CD14-positive monocyte (primary cell): ENCODE measurements around the gene LACTB. TPM values are rescaled to one million over a fixed set of nuclear protein-coding genes. Genes with fewer than 3 reads are reported as not detected.

Source experiments
- DNase-seq, 3 donors: peaks; one replicate each; pipeline ENCODE4 v3.0.0-alpha.2; 2011 to 2022
- H2AFZ ChIP-seq: 2 replicates; pipeline ENCODE4 v1.6.0; 2012; ENCODE audit warnings: mild to moderate bottlenecking, low read depth, low read length, inconsistent platforms; ENCODE audit not compliant: insufficient read depth, poor library complexity, severe bottlenecking
- H3K27ac ChIP-seq, 2 donors: 1 replicate in 1 of 2; 2 replicates in 1 of 2; pipeline ENCODE4 v1.5.1; 2012 to 2013; ENCODE audit warnings: low read length in 2 of 2, control low read depth in 1 of 2, inconsistent platforms in 1 of 2, low read depth in 1 of 2, mild to moderate bottlenecking in 1 of 2
- H3K27me3 ChIP-seq, 2 donors: one replicate each; pipeline versions ENCODE4 v1.6.0 to v1.6.1; 2011 to 2013; ENCODE audit warnings: low read length in 2 of 2; ENCODE audit not compliant: control insufficient read depth in 2 of 2, insufficient read depth in 2 of 2
- H3K36me3 ChIP-seq, 2 donors: replicated peaks in 1 of 2; 1 replicate in 1 of 2; 2 replicates in 1 of 2; pipeline versions ENCODE4 v1.5.1 to v1.6.1; 2012 to 2013; ENCODE audit warnings: low read length in 2 of 2, control low read depth in 1 of 2, inconsistent platforms in 1 of 2, mild to moderate bottlenecking in 1 of 2; ENCODE audit not compliant: insufficient read depth in 2 of 2, control insufficient read depth in 1 of 2
- H3K4me1 ChIP-seq, 2 donors: 1 replicate in 1 of 2; 2 replicates in 1 of 2; pipeline versions ENCODE4 v1.5.1 to v1.6.1; 2012 to 2013; ENCODE audit warnings: low read length in 2 of 2, control low read depth in 1 of 2, inconsistent platforms in 1 of 2, mild to moderate bottlenecking in 1 of 2, moderate library complexity in 1 of 2; ENCODE audit not compliant: insufficient read depth in 2 of 2, control insufficient read depth in 1 of 2
- H3K4me2 ChIP-seq: replicated peaks from 2 replicates; pipeline ENCODE3; 2012; ENCODE audit warnings: low read length, moderate library complexity, mild to moderate bottlenecking; ENCODE audit not compliant: poor library complexity, severe bottlenecking; ENCODE audit errors: extremely low read depth
- H3K4me3 ChIP-seq, 3 experiments: fragments of 200-600 bp in 1 of 3; sonication (generic) in 1 of 3; replicated peaks in 1 of 3; 1 replicate in 2 of 3; 2 replicates in 1 of 3; pipeline ENCODE4 v1.5.1; 2011 to 2013; ENCODE audit warnings: low read length in 3 of 3, mild to moderate bottlenecking in 3 of 3, control low read depth in 2 of 3, low read depth in 2 of 3, inconsistent platforms in 1 of 3, moderate library complexity in 1 of 3
- H3K79me2 ChIP-seq: 2 replicates; pipeline ENCODE4 v1.6.0; 2012; ENCODE audit warnings: mild to moderate bottlenecking, control low read depth, inconsistent platforms, low read length, moderate library complexity; ENCODE audit not compliant: insufficient read depth
- H3K9ac ChIP-seq: 2 replicates; pipeline ENCODE4 v1.6.0; 2017; ENCODE audit warnings: low read length, mild to moderate bottlenecking; ENCODE audit not compliant: insufficient read depth, poor library complexity, severe bottlenecking
- H3K9me3 ChIP-seq, 2 donors: replicated peaks in 1 of 2; 1 replicate in 1 of 2; 2 replicates in 1 of 2; pipeline versions ENCODE4 v1.5.1 to v1.6.1; 2012 to 2013; ENCODE audit warnings: low read length in 2 of 2, control low read depth in 1 of 2; ENCODE audit not compliant: control insufficient read depth in 1 of 2, insufficient read depth in 1 of 2
- H4K20me1 ChIP-seq: 2 replicates; pipeline ENCODE4 v1.6.0; 2012; ENCODE audit warnings: mild to moderate bottlenecking, low read length, control low read depth, moderate library complexity; ENCODE audit not compliant: insufficient read depth
- H3K27ac Mint-ChIP-seq, 7 donors: one replicate each; pipeline ENCODE4 v1.8.0; 2020; ENCODE audit warnings: mild to moderate bottlenecking in 7 of 7, mixed read lengths in 7 of 7, moderate library complexity in 6 of 7, inconsistent platforms in 2 of 7
- H3K27me3 Mint-ChIP-seq, 3 donors: one replicate each; pipeline ENCODE4 v1.8.0; 2021 to 2022; ENCODE audit warnings: low read depth in 3 of 3, mild to moderate bottlenecking in 3 of 3, mixed read lengths in 3 of 3, moderate library complexity in 3 of 3, inconsistent platforms in 1 of 3
- H3K36me3 Mint-ChIP-seq, 2 donors: one replicate each; pipeline ENCODE4 v1.8.0; 2020; ENCODE audit warnings: mixed read lengths in 2 of 2, inconsistent platforms in 1 of 2, mild to moderate bottlenecking in 1 of 2
- H3K4me1 Mint-ChIP-seq: one replicate; pipeline ENCODE4 v1.8.0; 2020; ENCODE audit warnings: mild to moderate bottlenecking, mixed read lengths
- H3K4me3 Mint-ChIP-seq, 2 donors: one replicate each; pipeline ENCODE4 v1.8.0; 2020; ENCODE audit warnings: mild to moderate bottlenecking in 2 of 2, mixed read lengths in 2 of 2, moderate library complexity in 1 of 2
- H3K9me3 Mint-ChIP-seq, 7 donors: one replicate each; pipeline ENCODE4 v1.8.0; 2020 to 2022; ENCODE audit warnings: mixed read lengths in 7 of 7, mild to moderate bottlenecking in 6 of 7, moderate library complexity in 6 of 7, inconsistent platforms in 2 of 7
- CTCF ChIP-seq: fragments of 200-600 bp; IDR thresholded peaks from one replicate; pipeline ENCODE4 v1.8.0; 2022; ENCODE audit warnings: antibody characterized with exemption, mild to moderate bottlenecking
- WGBS: methylation state at CpG from one replicate; pipeline ENCODE4 v1.1.5; 2013; ENCODE audit warnings: missing lambda C conversion rate; ENCODE audit not compliant: insufficient coverage; 5-methylcytosine and 5-hydroxymethylcytosine counted together
- intact Hi-C, 2 donors: fragments of 100-400 bp; cut with micrococcal nuclease; formaldehyde crosslinking; loops; one replicate each; pipeline versions ENCODE4 v1.15.0 to v1.15.1; 2023
- polyA plus RNA-seq, 3 donors: library from polyadenylated mRNA; depleted of rRNA in 1 of 3; unstranded in 2 of 3; stranded (reverse) in 1 of 3; fragments of 300-500 nt in 2 of 3; fragments of >200 nt in 1 of 3; fragmentation: Illumina TruSeq in 2 of 3; gene quantifications; 1 replicate in 2 of 3; 2 replicates in 1 of 3; pipeline ENCODE4 v1.2.3, GENCODE V29; 2012 to 2021

Gene LACTB
- polyA plus RNA-seq, 3 donors: 18.5 to 59.3 (median 40.4) TPM

GRCh38 chr15:63072809-63073277 is 48.8 kb upstream of the LACTB start:
- Histone ChIP-seq H3K4me1 (no peaks in the 10 kb centered on the region), H4K20me1 (no peaks in the 10 kb centered on the region), H3K4me2 (no peak overlapping the region), H3K27ac (no peak overlapping the region), H3K9ac (no peak overlapping the region), H3K36me3 (no peaks in the 10 kb centered on the region), H2AFZ (no peak overlapping the region), H3K27me3 (no peaks in the 10 kb centered on the region), H3K79me2 (no peaks in the 10 kb centered on the region), H3K4me3 (no peak overlapping the region), H3K9me3 (no peaks in the 10 kb centered on the region)
- Mint-ChIP-seq H3K4me3 (no peak overlapping the region), H3K27me3 (peaks cover 0 to 11% (median 6%) of the 10 kb centered on the region in 3 donors), H3K4me1 (peaks cover 6% of the 10 kb centered on the region), H3K9me3 (no peaks in the 10 kb centered on the region), H3K36me3 (peaks cover 6 to 12% of the 10 kb centered on the region in 2 donors), H3K27ac (no peak overlapping the region)
- DNase-seq: no peak
- intact Hi-C loops: no loop called here
- no peak for TF ChIP-seq CTCF
- 96% methylated on average over 8 of the region's 9 CpGs for WGBS

- peaks cover 0 to 11% (median 6%) of the 10 kb centered on the region in 3 donors for H3K27me3 Mint-ChIP-seq
- H3K27ac ChIP-seq: no peak overlapping the region
- no peaks in the 10 kb centered on the region for H4K20me1 ChIP-seq
- H3K9me3 Mint-ChIP-seq: no peaks in the 10 kb centered on the region
- H3K4me2 ChIP-seq: no peak overlapping the region
- H3K36me3 Mint-ChIP-seq: peaks cover 6 to 7% of the 10 kb centered on the region in 2 donors
- H3K9ac ChIP-seq: no peak overlapping the region
- no peak for DNase-seq
- H3K79me2 ChIP-seq: no peaks in the 10 kb centered on the region
- whole genome bisulfite sequencing: 71% methylated on average over 4 of the region's 9 CpGs
- no peaks in the 10 kb centered on the region for H3K9me3 ChIP-seq
- peaks cover 6% of the 10 kb centered on the region for H3K4me1 Mint-ChIP-seq
- no peaks in the 10 kb centered on the region for H3K27me3 ChIP-seq
- no peak overlapping the region for H3K4me3 ChIP-seq
- H3K36me3 ChIP-seq: no peaks in the 10 kb centered on the region
- no peak for TF ChIP-seq CTCF
- no peak overlapping the region for H2AFZ ChIP-seq
- no peak overlapping the region for H3K4me3 Mint-ChIP-seq
- no peaks in the 10 kb centered on the region for H3K4me1 ChIP-seq
- H3K27ac Mint-ChIP-seq: no peak overlapping the region
- intact Hi-C loops: no loop called here
Observed at GRCh38 chr15:63073497-63074172, 48.0 kb upstream of the LACTB start.
